H1 (cell line): ENCODE results near the gene ZBTB38. TPM values are rescaled to one million over a fixed set of nuclear protein-coding genes. Genes with fewer than 3 reads are reported as not detected.

ENCODE experiments used
- CTCF ChIA-PET: fragments of 300-600 bp; sonication (Branson Sonifier 250); formaldehyde crosslinking; loops from one replicate; lab custom pipeline; 2021; ENCODE audit not compliant: partially characterized antibody; lab: Charles Lee
- POLR2A ChIA-PET: fragments of 300-600 bp; sonication (Branson Sonifier 250); formaldehyde crosslinking; loops from one replicate; lab custom pipeline; 2021; ENCODE audit warnings: inconsistent platforms; ENCODE audit not compliant: partially characterized antibody; lab: Charles Lee
- DNase-seq, 2 experiments: peaks; one replicate each; pipeline versions ENCODE4 v3.0.0 to v3.0.0-alpha.2; 2010 to 2022; ENCODE audit warnings: low spot score in 2 of 2, low read depth in 1 of 2, mixed read lengths in 1 of 2
- FAIRE-seq: peaks from 2 replicates; lab custom pipeline; 2011; peaks lifted over from hg19 to GRCh38; lab: Jason Lieb, UNC
- H2AFZ ChIP-seq: 2 replicates; pipeline ENCODE4 v1.8.1; 2012; ENCODE audit warnings: low read length, inconsistent platforms
- H2AK5ac ChIP-seq: 2 replicates; pipeline ENCODE4 v1.6.1; 2013; ENCODE audit warnings: low read depth, low read length
- H2BK120ac ChIP-seq: replicated peaks from 2 replicates; pipeline ENCODE3; 2013; ENCODE audit warnings: low read depth, low read length, inconsistent platforms
- H2BK12ac ChIP-seq: 2 replicates; pipeline ENCODE4 v1.6.1; 2013; ENCODE audit warnings: low read depth, low read length
- H2BK15ac ChIP-seq: 2 replicates; pipeline ENCODE4 v1.6.1; 2013; ENCODE audit warnings: low read length
- H2BK20ac ChIP-seq: 2 replicates; pipeline ENCODE4 v1.6.1; 2013; ENCODE audit warnings: low read length
- H2BK5ac ChIP-seq: 2 replicates; pipeline ENCODE4 v1.6.1; 2013; ENCODE audit warnings: low read depth, low read length
- H3K14ac ChIP-seq: 2 replicates; pipeline ENCODE4 v1.6.1; 2013; ENCODE audit warnings: inconsistent platforms; ENCODE audit not compliant: insufficient read length
- H3K18ac ChIP-seq: 2 replicates; pipeline ENCODE4 v1.6.1; 2013; ENCODE audit warnings: low read length; ENCODE audit errors: extremely low read depth
- H3K23ac ChIP-seq: 2 replicates; pipeline ENCODE4 v1.6.1; 2013; ENCODE audit warnings: inconsistent platforms; ENCODE audit not compliant: insufficient read length
- H3K23me2 ChIP-seq: 2 replicates; pipeline ENCODE4 v1.6.1; 2013; ENCODE audit warnings: low read depth, low read length
- H3K27ac ChIP-seq: 2 replicates; pipeline ENCODE4 v1.6.1; 2011; ENCODE audit warnings: low read depth, low read length, inconsistent platforms
- H3K27me3 ChIP-seq, 4 experiments: replicated peaks in 1 of 4; 1 replicate in 1 of 4; 2 replicates in 3 of 4; pipeline versions ENCODE4 v1.6.1 to v1.8.1; 2011 to 2013; ENCODE audit warnings: low read length in 3 of 4, mild to moderate bottlenecking in 3 of 4, inconsistent platforms in 2 of 4, mixed read lengths in 2 of 4, moderate library complexity in 1 of 4; ENCODE audit not compliant: control insufficient read depth in 3 of 4, insufficient read depth in 3 of 4; ENCODE audit errors: extremely low read depth in 1 of 4
- H3K36me3 ChIP-seq, 4 experiments: 2 replicates each; pipeline versions ENCODE4 v1.6.1 to v1.8.1; 2011 to 2013; ENCODE audit warnings: mild to moderate bottlenecking in 4 of 4, low read length in 3 of 4, moderate library complexity in 2 of 4, control low read depth in 1 of 4, inconsistent platforms in 1 of 4; ENCODE audit not compliant: insufficient read depth in 4 of 4, control insufficient read depth in 2 of 4
- H3K4ac ChIP-seq: replicated peaks from 2 replicates; pipeline ENCODE3; 2013; ENCODE audit warnings: low read length, low read depth, mixed read lengths, inconsistent platforms; ENCODE audit not compliant: insufficient read length
- H3K4me1 ChIP-seq, 4 experiments: replicated peaks in 1 of 4; 1 replicate in 1 of 4; 2 replicates in 3 of 4; pipeline versions ENCODE4 v1.6.1 to v1.8.1; 2011 to 2013; ENCODE audit warnings: low read length in 3 of 4, inconsistent platforms in 2 of 4, mixed read lengths in 1 of 4; ENCODE audit not compliant: insufficient read depth in 4 of 4, control insufficient read depth in 3 of 4
- H3K4me2 ChIP-seq, 2 experiments: 2 replicates each; pipeline versions ENCODE4 v1.6.1 to v1.8.1; 2011 to 2013; ENCODE audit warnings: low read depth in 2 of 2, low read length in 2 of 2, control low read depth in 1 of 2, inconsistent platforms in 1 of 2, mild to moderate bottlenecking in 1 of 2; ENCODE audit not compliant: insufficient read depth in 1 of 2
- H3K4me3 ChIP-seq, 4 experiments: fragments of 200-600, 300-600 bp in 1 of 4; sonication (generic), shearing (Covaris generic), sonication (Bioruptor Twin) in 1 of 4; 2 replicates each; pipeline versions ENCODE4 v1.5.1 to v1.8.1; 2011 to 2016; ENCODE audit warnings: low read length in 4 of 4, low read depth in 3 of 4, control low read depth in 2 of 4, inconsistent platforms in 2 of 4, mild to moderate bottlenecking in 2 of 4, mixed read lengths in 1 of 4, moderate library complexity in 1 of 4; ENCODE audit not compliant: insufficient read depth in 2 of 4; ENCODE audit errors: extremely low read depth in 1 of 4
- H3K56ac ChIP-seq: replicated peaks from 2 replicates; pipeline ENCODE3; 2013; ENCODE audit warnings: low read depth, mild to moderate bottlenecking, mixed read lengths, low read length, inconsistent platforms; ENCODE audit not compliant: insufficient read length
- H3K79me1 ChIP-seq: 2 replicates; pipeline ENCODE4 v1.6.1; 2013; ENCODE audit warnings: low read depth, low read length, control low read depth
- H3K79me2 ChIP-seq, 2 experiments: 2 replicates each; pipeline versions ENCODE4 v1.6.1 to v1.8.1; 2012 to 2013; ENCODE audit warnings: low read length in 2 of 2, mild to moderate bottlenecking in 2 of 2, inconsistent platforms in 1 of 2; ENCODE audit not compliant: insufficient read depth in 2 of 2, control insufficient read depth in 1 of 2
- H3K9ac ChIP-seq, 4 experiments: replicated peaks in 1 of 4; 1 replicate in 1 of 4; 2 replicates in 3 of 4; pipeline versions ENCODE4 v1.6.1 to v1.8.1; 2011 to 2013; ENCODE audit warnings: low read depth in 3 of 4, low read length in 3 of 4, control low read depth in 2 of 4, mild to moderate bottlenecking in 2 of 4, moderate library complexity in 2 of 4, inconsistent platforms in 1 of 4; ENCODE audit errors: extremely low read depth in 1 of 4
- H3K9me3 ChIP-seq, 2 experiments: 2 replicates each; pipeline versions ENCODE4 v1.6.1 to v1.8.1; 2012 to 2013; ENCODE audit warnings: mild to moderate bottlenecking in 2 of 2, moderate library complexity in 2 of 2, control low read depth in 1 of 2, inconsistent platforms in 1 of 2, low read depth in 1 of 2, low read length in 1 of 2, mixed read lengths in 1 of 2; ENCODE audit not compliant: insufficient read depth in 2 of 2
- H4K20me1 ChIP-seq, 2 experiments: replicated peaks in 1 of 2; 2 replicates each; pipeline versions ENCODE3 to v1.8.1; 2011 to 2013; ENCODE audit warnings: inconsistent platforms in 2 of 2, low read length in 2 of 2, mild to moderate bottlenecking in 1 of 2; ENCODE audit not compliant: insufficient read depth in 2 of 2, control insufficient read depth in 1 of 2
- H4K5ac ChIP-seq: 2 replicates; pipeline ENCODE4 v1.6.1; 2013; ENCODE audit warnings: low read length, low read depth, mixed read lengths, inconsistent platforms; ENCODE audit not compliant: insufficient read length
- H4K8ac ChIP-seq: 2 replicates; pipeline ENCODE4 v1.8.0; 2013; ENCODE audit warnings: mild to moderate bottlenecking, moderate library complexity, low read length, inconsistent platforms; ENCODE audit not compliant: insufficient read depth; ENCODE audit errors: extremely low read depth
- H4K91ac ChIP-seq: replicated peaks from 2 replicates; pipeline ENCODE3; 2013; ENCODE audit warnings: low read length, mixed read lengths, inconsistent platforms; ENCODE audit not compliant: insufficient read length
- BRCA1 ChIP-seq: IDR thresholded peaks from 2 replicates; pipeline ENCODE4 v1.6.1; 2012; ENCODE audit warnings: low read depth, low read length, improper control_type of control experiment
- CTBP2 ChIP-seq: IDR thresholded peaks from 2 replicates; pipeline ENCODE4 v1.7.0; 2011; ENCODE audit warnings: borderline replicate concordance, mild to moderate bottlenecking, moderate library complexity, mixed read lengths, low read length; ENCODE audit not compliant: insufficient read depth, insufficient read length
- JUN ChIP-seq: IDR thresholded peaks from 2 replicates; pipeline ENCODE4 v1.6.1; 2011; ENCODE audit warnings: low read depth, mild to moderate bottlenecking, improper control_type of control experiment, low read length
- KDM5A ChIP-seq: fragments of 200-600 bp; IDR thresholded peaks from 2 replicates; pipeline ENCODE4 v1.7.1; 2012; ENCODE audit warnings: mild to moderate bottlenecking, low read length, inconsistent platforms, mixed read lengths
- MAFK ChIP-seq: IDR thresholded peaks from 2 replicates; pipeline ENCODE4 v1.6.1; 2012; ENCODE audit warnings: low read depth, mild to moderate bottlenecking, improper control_type of control experiment, low read length
- RNF2 ChIP-seq: fragments of 200-900, 300-1000 bp; sonication (generic); IDR thresholded peaks from 2 replicates; pipeline ENCODE4 v1.7.1; 2016; ENCODE audit warnings: borderline replicate concordance, low read depth, mild to moderate bottlenecking, antibody characterized with exemption, low read length; ENCODE audit not compliant: poor library complexity, severe bottlenecking; ENCODE audit errors: missing control alignments
- SIN3A ChIP-seq, 2 experiments: IDR thresholded peaks in 1 of 2; conservative IDR thresholded peaks in 1 of 2; 2 replicates each; pipeline ENCODE4 v1.6.1; 2011 to 2012; ENCODE audit warnings: low read length in 2 of 2, improper control_type of control experiment in 1 of 2, low read depth in 1 of 2, mild to moderate bottlenecking in 1 of 2
- TCF12 ChIP-seq: IDR thresholded peaks from 2 replicates; pipeline ENCODE4 v1.6.1; 2011; ENCODE audit warnings: low read depth, mild to moderate bottlenecking, low read length
- TEAD4 ChIP-seq: IDR thresholded peaks from 2 replicates; pipeline ENCODE4 v1.6.1; 2012; ENCODE audit warnings: low read depth, low read length, inconsistent platforms, mixed read lengths
- whole genome bisulfite sequencing, 2 experiments: shearing (Covaris generic) in 1 of 2; methylation state at CpG; one replicate each; pipeline versions ENCODE4 v1.1.6 to v1.1.7; 2013 to 2015; ENCODE audit warnings: low lambda C conversion rate in 2 of 2, mixed read lengths in 2 of 2, inconsistent platforms in 1 of 2, low coverage in 1 of 2, missing lambda C conversion rate in 1 of 2; ENCODE audit not compliant: insufficient replicate concordance in 2 of 2, insufficient coverage in 1 of 2, insufficient read length in 1 of 2; ENCODE audit errors: extremely low coverage in 1 of 2, missing lambda C conversion rate in 1 of 2; 5-methylcytosine and 5-hydroxymethylcytosine counted together
- polyA plus RNA-seq, 7 experiments: library from polyadenylated mRNA; depleted of rRNA in 3 of 7; stranded (reverse) in 5 of 7; unstranded in 2 of 7; fragments of >200 nt in 5 of 7; fragments of 200-250 nt in 2 of 7; gene quantifications; 1 replicate in 5 of 7; 2 replicates in 1 of 7; 4 replicates in 1 of 7; pipeline versions ENCODE4 v1.2.1 to v1.2.3, GENCODE V29; 2011 to 2013; ENCODE audit warnings: missing spikeins in 2 of 7, mixed read lengths in 2 of 7
- total RNA-seq: library from RNA; stranded (reverse); fragmentation: NEBNext Ultra II Directional; extraction: Animal tissue kit (Norgen Biotek cat#: 25700); gene quantifications from 2 replicates; pipeline ENCODE4 v1.2.1, GENCODE V29; 2021

Gene ZBTB38
- total and polyA plus RNA-seq, 2 of the 8 experiments (the other 6 are each of a cell fraction or from before 2014, with no cell fraction given) = 4.4 to 10.5 TPM

DNA sequence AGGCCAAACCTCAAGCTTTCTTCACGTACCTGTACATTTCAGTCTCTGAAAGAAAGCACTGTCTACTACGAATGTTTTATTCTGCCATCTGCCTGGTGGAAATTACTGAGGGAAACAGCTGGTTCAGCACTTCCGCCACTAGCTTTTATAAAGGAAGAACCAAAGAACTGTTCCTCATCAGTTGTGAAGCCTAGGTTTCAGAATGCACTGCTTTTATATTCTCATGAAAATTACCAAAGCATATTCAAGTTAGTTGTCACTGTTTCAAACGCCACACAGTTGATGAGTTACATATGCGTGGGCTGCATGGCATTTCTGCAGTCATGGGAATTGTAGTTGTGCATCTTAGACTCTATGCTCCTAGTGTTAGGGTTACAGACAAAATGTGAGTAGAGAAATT is 21.5 kb upstream of the ZBTB38 start:
- POLR2A ChIA-PET = interaction anchor here (0.7 kb wide), 1 partner anchor 19 kb away, joined by 4 read pairs; no protein-coding TSS in a partner anchor
- H3K18ac ChIP-seq = no peak overlapping the region
- no peak overlapping the region for H4K91ac ChIP-seq
- no peaks in the 10 kb centered on the region for H3K79me2 ChIP-seq
- no peaks in the 10 kb centered on the region for H3K27me3 ChIP-seq
- H3K79me1 ChIP-seq = no peaks in the 10 kb centered on the region
- no peak overlapping the region for H3K27ac ChIP-seq
- no peak for DNase-seq
- H3K23ac ChIP-seq = no peak overlapping the region
- H3K4me2 ChIP-seq = no peak overlapping the region
- FAIRE-seq = no peak
- no peak overlapping the region for H3K4me3 ChIP-seq
- H2BK5ac ChIP-seq = no peak overlapping the region
- H2AK5ac ChIP-seq = no peak overlapping the region
- H2BK120ac ChIP-seq = no peak overlapping the region
- CTCF ChIA-PET = interaction anchor here (1.2 to 5.9 kb wide), 3 partner anchors 14 to 94 kb away, joined by 3 to 42 read pairs (median 11); no protein-coding TSS in a partner anchor
- no peak overlapping the region for H3K4ac ChIP-seq
- no peaks in the 10 kb centered on the region for H3K4me1 ChIP-seq
- no peak overlapping the region for H2BK12ac ChIP-seq
- no peaks in the 10 kb centered on the region for H3K36me3 ChIP-seq
- H2BK20ac ChIP-seq = no peak overlapping the region
- no peak overlapping the region for H2BK15ac ChIP-seq
- H2AFZ ChIP-seq = no peak overlapping the region
- H3K56ac ChIP-seq = no peak overlapping the region
- H4K20me1 ChIP-seq = no peaks in the 10 kb centered on the region
- no peak overlapping the region for H3K14ac ChIP-seq
- no peaks in the 10 kb centered on the region for H3K23me2 ChIP-seq
- H3K9me3 ChIP-seq = no peaks in the 10 kb centered on the region
- H3K9ac ChIP-seq = no peak overlapping the region
- H4K8ac ChIP-seq = no peak overlapping the region
- TF ChIP-seq TCF12 (no peak), JUN (no peak), TEAD4 (no peak), KDM5A (no peak), MAFK (no peak), RNF2 (no peak), SIN3A (conservative IDR thresholded peaks at IDR 0.05 in 1 of 2, IDR thresholded peaks at IDR 0.05 in 1 of 2; ENCODE audit: low read depth in 1 of 2, low read length in 2 of 2) (no peak), BRCA1 (no peak), CTBP2 (no peak)
- WGBS, 2 experiments = 96% methylated on average over 5 of the region's 5 CpGs; no CpG with 5 or more reads in 1 of the 2 experiments
- H4K5ac ChIP-seq = no peak overlapping the region
